Right ventricle myocardium inferior (tissue), 1 donor: ENCODE results near the gene MTHFD1L. TPM values are rescaled to one million over a fixed set of nuclear protein-coding genes. Genes with fewer than 3 reads are reported as not detected.
"Not testable (repeated sequence)": the region's sequence is repeated elsewhere in the genome, so short reads cannot be mapped to it uniquely, and the experiment has no call there.

Experiments used
- ATAC-seq: fragments of 200-7000 bp; cut with Tn5 transposase; one replicate; pipeline ENCODE4 v1.9.1; 2020; ENCODE audit warnings: mild to moderate bottlenecking, moderate library complexity
- DNase-seq: peaks from one replicate; pipeline ENCODE4 v3.0.0; 2021; ENCODE audit errors: missing footprints
- intact Hi-C: fragments of 100-400 bp; cut with DNase I; formaldehyde crosslinking; loops from one replicate; pipeline ENCODE4 v1.11.0; 2022
- total RNA-seq: library from RNA; stranded (reverse); fragmentation: NEBNext Ultra II Directional; extraction: Animal tissue kit (Norgen Biotek cat#: 25700); gene quantifications from one replicate; pipeline ENCODE4 v1.2.1, GENCODE V29; 2021
- donor health status: DM: no; HTN: yes; CAD: no; lungs with severe emphysema.

The MTHFD1L gene
- total RNA-seq, 1 donor from 2014 or later: 3.4 TPM

DNA sequence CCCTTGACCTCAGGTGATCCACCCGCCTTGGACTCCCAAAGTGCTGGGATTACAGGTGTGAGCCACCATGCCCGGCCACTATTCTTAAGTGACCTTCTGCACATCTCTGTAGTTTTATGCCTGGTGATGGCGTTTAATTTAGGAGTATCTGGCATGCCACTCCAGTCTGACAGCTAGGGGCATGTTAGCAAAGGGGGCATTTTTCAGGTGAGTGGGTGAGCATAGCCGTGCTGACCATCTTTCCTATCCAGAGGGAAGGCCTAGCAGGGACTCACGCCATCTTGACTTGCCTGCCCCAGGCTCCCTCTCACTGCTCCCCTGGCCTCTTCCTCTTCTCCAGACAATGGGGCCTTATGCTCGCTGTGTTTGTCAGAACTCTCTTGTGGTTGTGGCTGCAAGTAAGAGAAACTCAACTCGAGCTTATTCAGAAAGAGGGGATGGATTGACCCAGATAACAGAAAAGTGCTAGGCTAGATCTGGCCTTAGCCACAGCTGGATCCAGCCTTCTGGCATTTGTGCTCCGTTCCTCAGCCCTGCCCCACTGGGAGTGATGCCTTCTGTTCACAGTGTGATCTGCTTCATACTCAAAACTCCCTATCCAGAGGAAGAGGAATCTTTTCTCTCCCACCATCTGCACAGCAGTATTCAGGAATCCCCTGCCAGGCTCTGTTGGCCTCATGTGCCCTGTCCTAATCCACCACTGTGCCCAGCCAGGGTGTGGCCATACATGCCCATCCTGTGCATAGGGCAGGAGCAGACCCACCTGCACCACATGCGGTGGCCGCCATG lies 199.7 kb downstream of the MTHFD1L start:
- intact Hi-C loops: no loop called here
- no peak for DNase-seq
- peak; percentile 84 for ATAC-seq

- ATAC-seq (peak; percentile 57), DNase-seq (peak; percentile 78)
- intact Hi-C loops: no loop called here
These were observed 202.4 kb downstream of the MTHFD1L start for GRCh38 chr6:151067684-151068596.

DNA sequence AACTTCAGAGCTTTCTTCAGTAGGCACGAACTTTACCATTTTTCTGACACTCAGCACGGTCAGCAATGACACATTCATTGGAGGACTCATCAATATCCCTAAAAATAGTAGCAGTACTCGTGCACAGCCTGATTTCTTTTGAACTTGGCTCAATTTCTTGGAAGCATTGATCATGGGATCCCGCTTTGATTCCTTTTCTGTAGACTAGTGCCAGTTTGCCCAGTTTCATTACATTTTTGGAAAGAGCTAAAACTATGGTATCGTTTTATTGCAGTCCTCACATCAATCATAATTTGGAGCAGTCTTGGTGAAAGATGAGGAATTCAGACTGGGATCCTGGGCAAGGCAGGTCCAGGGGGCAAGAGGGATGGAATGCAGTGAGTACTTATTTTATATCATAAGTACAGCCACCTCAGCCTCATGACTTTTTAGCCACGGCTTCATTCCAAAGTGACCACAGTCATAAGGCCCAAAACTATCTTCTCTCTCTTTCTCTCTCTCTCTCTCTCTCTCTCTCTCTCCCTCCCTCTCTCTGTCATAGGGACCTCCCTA lies 203.3 kb downstream of the MTHFD1L start:
- intact Hi-C loops: no loop called here
- no peak for ATAC-seq
- DNase-seq: no peak

DNA sequence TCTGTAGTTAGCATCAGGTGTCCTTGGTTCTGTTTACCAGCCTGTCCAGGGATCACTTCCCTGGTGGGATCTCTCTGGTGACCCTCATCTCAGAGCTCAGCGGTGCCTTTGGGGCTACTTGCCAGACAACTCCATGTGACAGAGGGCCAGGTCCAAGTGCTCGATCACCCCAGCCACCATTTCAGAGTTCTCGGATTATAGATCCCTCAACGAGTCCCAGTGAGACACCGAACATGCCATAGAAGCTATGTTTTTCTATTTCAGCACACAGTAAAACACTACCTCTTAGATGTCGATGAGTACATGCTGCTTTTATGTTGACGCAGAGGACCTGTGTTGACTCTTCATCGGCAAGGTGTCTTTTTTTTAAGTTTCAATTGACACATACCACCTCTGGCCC lies 204.1 kb downstream of the MTHFD1L start:
- intact Hi-C loops: loop anchor here (2.0 kb wide), 1 partner anchor 17 kb away; no protein-coding TSS in a partner anchor
- ATAC-seq (no peak), DNase-seq (no peak)

GRCh38 chr6:151070631-151071051 lies 205.1 kb downstream of the MTHFD1L start:
- ATAC-seq (no peak), DNase-seq (no peak)
- intact Hi-C loops: loop anchor here (2.0 kb wide), 1 partner anchor 16 kb away; no protein-coding TSS in a partner anchor

GRCh38 chr6:151071295-151071694 lies 205.8 kb downstream of the MTHFD1L start:
- ATAC-seq (peak; percentile 80), DNase-seq (no peak)
- intact Hi-C loops: loop anchor here (2.0 kb wide), 1 partner anchor 16 kb away; no protein-coding TSS in a partner anchor

- intact Hi-C loops: no loop called here
- ATAC-seq: no peak
These were observed 207.6 kb downstream of the MTHFD1L start for GRCh38 chr6:151073146-151073545.

DNA sequence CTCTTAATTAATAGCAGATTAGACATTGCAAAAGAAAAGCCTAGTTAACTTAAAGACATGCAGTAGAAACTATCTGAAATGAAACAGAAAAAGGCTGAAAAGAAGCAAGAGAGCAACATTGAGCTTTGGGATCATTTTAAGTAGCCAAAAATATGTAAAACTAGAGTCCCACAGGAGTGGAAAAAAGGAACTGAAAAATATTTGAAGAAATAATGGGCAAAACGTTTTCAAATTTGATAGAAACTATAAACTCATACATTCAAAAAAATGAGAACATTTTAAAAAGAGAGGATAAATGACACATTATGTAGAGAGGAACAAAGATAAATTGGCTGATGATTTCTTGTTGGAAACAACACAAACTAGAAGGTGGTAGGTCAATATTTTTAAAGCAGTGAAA lies 208.2 kb downstream of the MTHFD1L start:
- DNase-seq (no peak), ATAC-seq (no peak)
- intact Hi-C loops: no loop called here

More at GRCh38 chr6:151073146-151073545, 207.6 kb downstream of the MTHFD1L start:
- no peak for DNase-seq

DNA sequence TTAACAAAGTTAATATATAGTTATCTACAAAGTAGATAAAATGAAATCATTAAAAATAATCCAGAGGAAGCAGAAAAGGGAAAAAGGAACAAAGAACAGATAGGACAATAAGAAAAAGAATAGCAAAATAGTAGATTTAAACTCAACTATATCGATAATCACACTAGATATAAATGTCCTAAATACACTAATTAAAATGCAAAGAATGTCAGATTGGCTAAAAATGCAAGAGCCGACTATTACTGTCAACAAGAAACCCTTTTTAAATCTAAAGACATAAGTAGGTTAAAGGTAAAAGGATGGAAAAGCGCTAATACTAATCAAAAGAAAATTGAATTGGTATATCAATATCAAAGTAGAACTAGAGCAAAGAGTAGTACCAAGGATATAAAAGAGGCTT lies 209.5 kb downstream of the MTHFD1L start:
- DNase-seq: no peak
- intact Hi-C loops: no loop called here
- no peak for ATAC-seq

DNA sequence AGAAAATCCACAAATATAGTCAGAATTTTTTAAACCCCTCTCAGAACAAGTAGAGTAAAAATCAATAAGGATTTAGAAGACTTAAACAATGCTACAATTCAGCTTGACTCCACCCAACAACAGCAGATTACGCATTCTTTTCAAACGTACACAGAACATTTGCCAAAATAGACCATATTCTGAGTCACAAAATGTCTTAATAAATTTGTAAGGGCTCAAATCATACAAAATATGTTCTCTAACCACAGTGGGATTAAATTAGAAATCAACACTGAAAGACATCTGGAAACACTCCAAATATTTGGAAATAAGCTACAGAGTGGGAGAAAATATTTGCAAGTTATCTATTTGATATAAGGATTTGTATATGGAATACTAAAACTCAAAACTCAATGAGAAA lies 210.0 kb downstream of the MTHFD1L start:
- intact Hi-C loops: no loop called here
- ATAC-seq: no peak
- no peak for DNase-seq

DNA sequence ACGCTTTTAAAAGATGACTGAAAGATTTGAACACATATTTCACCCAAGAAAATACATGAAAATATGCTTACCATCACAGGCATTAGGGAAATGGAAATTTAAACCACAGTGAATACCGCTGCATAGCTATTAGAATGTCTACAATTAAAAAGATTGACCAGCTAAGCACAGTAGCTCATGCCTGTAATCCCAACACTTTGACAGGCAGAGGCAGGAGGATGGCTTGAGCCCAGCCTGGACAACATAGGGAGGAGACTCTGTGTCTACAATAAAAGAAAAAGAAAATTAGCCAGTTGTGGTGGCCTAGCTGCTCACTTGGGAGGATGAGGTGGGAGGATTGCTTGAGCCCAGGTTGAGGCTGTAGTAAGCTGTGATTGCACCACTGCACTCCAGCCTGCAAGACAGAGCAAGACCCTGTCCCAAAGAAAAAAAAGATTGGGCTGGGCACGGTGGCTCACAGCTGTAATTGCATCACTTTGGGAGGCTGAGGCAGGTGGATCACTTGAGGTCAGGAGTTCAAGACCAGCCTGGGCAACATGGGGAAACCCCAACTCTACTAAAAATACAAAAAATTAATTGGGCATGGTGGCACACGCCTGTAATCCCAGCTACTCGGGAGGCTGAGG lies 210.5 kb downstream of the MTHFD1L start:
- DNase-seq (no peak), ATAC-seq (no peak)
- intact Hi-C loops: no loop called here

- ATAC-seq (no peak), DNase-seq (no peak)
- intact Hi-C loops: no loop called here
These were observed 213.2 kb downstream of the MTHFD1L start for GRCh38 chr6:151078655-151079054.

- ATAC-seq: no peak
These were observed 216.2 kb downstream of the MTHFD1L start for GRCh38 chr6:151081656-151082055.

DNA sequence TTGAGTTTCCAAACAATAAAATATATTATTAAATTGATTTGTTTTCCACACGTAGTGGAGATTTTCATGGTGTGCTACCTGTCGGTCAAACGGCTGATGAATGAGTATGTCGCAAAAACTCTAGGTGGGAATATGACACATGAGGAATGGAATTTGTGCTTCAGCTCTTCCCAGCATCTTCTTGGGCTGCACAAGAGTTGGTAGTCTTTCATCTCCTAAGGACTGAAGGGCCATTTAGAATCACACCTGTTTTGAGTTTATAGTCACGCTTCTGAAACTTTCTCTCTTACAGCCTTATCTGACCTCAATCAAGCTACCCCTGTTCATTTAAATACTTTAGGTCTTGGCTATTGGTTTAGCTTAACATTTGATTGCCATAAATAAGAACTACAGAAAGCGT lies 216.6 kb downstream of the MTHFD1L start:
- DNase-seq (no peak), ATAC-seq (no peak)
- intact Hi-C loops: no loop called here

More at GRCh38 chr6:151081656-151082055, 216.2 kb downstream of the MTHFD1L start:
- no peak for DNase-seq
- intact Hi-C loops: no loop called here

DNA sequence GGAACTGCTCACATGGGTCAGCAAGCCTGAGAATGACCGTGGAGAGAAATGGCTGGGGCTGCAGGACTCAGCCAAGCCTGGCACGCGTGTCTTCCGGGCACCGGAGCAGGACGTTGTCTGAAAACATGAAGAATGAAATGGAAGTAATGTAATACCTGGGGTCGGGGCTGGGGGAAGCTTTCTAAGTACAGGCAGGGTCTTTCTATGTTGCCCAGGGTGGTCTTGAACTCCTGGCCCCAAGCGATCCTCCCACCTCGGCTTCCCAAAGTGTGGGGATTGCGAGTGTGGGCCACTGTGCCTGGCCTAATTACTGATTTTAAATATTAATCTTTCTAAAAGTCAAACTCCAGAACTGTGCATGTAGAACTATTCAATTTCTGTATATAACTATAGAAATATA lies 218.8 kb downstream of the MTHFD1L start:
- ATAC-seq (no peak), DNase-seq (no peak)
- intact Hi-C loops: no loop called here

GRCh38 chr6:151087055-151087454 lies 221.6 kb downstream of the MTHFD1L start:
- DNase-seq, ATAC-seq: not testable (repeated sequence)
- intact Hi-C loops: loop anchor here (2.0 to 5.0 kb wide), 2 partner anchors 16 to 45 kb away; no protein-coding TSS in a partner anchor

DNA sequence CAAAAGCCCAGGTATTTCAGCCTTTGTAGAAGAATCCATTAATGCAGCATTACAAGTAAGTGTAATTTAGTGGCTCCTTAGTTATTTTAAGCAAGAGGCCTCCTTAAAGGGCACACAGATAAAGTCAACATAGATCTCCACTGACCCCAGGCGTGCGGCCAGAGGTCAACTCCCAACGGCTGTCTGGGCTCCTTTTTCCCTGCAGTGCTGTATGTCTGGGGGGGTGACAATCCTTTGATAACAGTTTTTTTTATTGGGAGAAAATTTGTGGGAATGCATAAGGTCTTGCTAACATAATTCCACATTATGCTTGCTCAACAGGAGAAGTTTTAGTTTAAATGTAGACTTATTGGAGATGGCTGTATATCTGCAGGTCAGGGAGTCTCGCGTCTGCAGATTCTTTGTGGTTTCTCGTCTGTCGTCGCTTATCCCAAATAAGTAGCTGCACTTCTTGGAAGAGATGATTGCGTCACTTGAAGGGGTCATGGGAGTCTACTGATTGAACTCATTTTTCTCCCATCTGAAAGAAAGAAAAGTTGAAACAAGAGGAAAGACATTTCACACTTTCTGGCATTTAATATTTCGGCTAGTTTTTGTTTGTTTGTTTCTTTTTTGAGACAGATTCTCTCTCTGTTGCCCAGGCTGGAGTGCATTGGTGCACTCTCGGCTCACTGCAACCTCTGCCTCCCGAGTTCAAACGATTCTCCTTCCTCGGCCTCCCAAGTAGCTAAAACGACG lies 222.5 kb downstream of the MTHFD1L start:
- ATAC-seq (peak; percentile 91), DNase-seq (no peak)
- intact Hi-C loops: loop anchor here (2.0 to 5.0 kb wide), 2 partner anchors 17 to 46 kb away; no protein-coding TSS in a partner anchor

DNA sequence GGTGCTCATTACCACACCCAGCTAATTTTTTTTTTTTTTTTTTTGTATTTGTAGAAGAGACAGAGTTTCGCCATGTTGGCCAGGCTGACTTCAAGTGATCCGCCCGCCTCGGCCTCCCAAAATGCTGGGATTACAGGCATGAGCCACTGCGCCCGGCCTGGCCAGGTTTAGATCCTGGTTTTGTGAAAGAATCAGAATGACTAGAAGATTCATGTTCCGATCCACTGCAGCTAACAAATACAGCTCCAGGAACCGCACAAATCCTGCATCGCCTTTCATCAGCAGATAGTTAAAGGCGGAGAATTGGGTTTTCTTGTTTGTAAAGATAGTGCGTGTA lies 223.1 kb downstream of the MTHFD1L start:
- no peak for ATAC-seq
- intact Hi-C loops: loop anchor here (5.0 kb wide), 1 partner anchor 46 kb away; no protein-coding TSS in a partner anchor
- no peak for DNase-seq
